RWPE1 (cell line): ENCODE results near the gene PHACTR3.

Source experiments
- CTCF ChIA-PET: fragments of 350-600 bp; sonication (Branson Sonifier 250); formaldehyde crosslinking; extraction: SDS; loops from one replicate; lab custom pipeline; 2021; lab: Yijun Ruan, JAX
- POLR2A ChIA-PET: fragments of 400-600 bp; formaldehyde crosslinking; extraction: SDS; loops from one replicate; lab custom pipeline; 2020; ENCODE audit warnings: antibody characterized with exemption; ENCODE audit not compliant: low non-redundant PET; lab: Yijun Ruan, JAX
- DNase-seq: peaks from one replicate; pipeline ENCODE4 v3.0.0; 2012; ENCODE audit warnings: low spot score
- H3K27ac ChIP-seq: fragments of 450-650 bp; 2 replicates; pipeline ENCODE4 v1.5.1; 2017
- CTCF ChIP-seq: fragments of 450-650 bp; conservative IDR thresholded peaks from 2 replicates; pipeline ENCODE4 v1.5.1; 2017; ENCODE audit warnings: low read depth, mild to moderate bottlenecking

The PHACTR3 gene

GRCh38 chr20:59749301-59749700 lies 145.0 kb downstream of the PHACTR3 start:
- CTCF ChIA-PET, result interaction anchor here (0.7 to 3.8 kb wide), 3 partner anchors 102 to 188 kb away, joined by 3 to 30 read pairs (median 4); no protein-coding TSS in a partner anchor
- TF ChIP-seq CTCF, result no peak
- POLR2A ChIA-PET, result no interaction called here
- no peak overlapping the region for H3K27ac ChIP-seq
- no peak for DNase-seq

- DNase-seq, result no peak
- no peak for TF ChIP-seq CTCF
- CTCF ChIA-PET, result interaction anchor here (0.7 to 3.8 kb wide), 6 partner anchors 23 to 256 kb away, joined by 3 to 30 read pairs (median 3); no protein-coding TSS in a partner anchor
- POLR2A ChIA-PET, result no interaction called here
- H3K27ac ChIP-seq, result no peak overlapping the region
These were observed 146.0 kb downstream of the PHACTR3 start for GRCh38 chr20:59750209-59750840.

GRCh38 chr20:59751075-59751711 lies 146.9 kb downstream of the PHACTR3 start:
- peak; percentile 89 for DNase-seq
- ChIA-PET CTCF (interaction anchor here (0.5 to 3.8 kb wide), 11 partner anchors 17 to 1727 kb away, joined by 3 to 30 read pairs (median 3); no protein-coding TSS in a partner anchor), POLR2A (no interaction called here)
- no peak overlapping the region for H3K27ac ChIP-seq
- peak; percentile 83 for TF ChIP-seq CTCF

- ChIA-PET CTCF (interaction anchor here (0.8 to 3.8 kb wide), 5 partner anchors 144 to 181 kb away, joined by 3 to 30 read pairs (median 5); no protein-coding TSS in a partner anchor), POLR2A (interaction anchor here (0.6 to 1.1 kb wide), 2 partner anchors 148 to 179 kb away, joined by 5 to 8 read pairs; partner anchors contain the start of gene PHACTR3)
- no peak overlapping the region for H3K27ac ChIP-seq
- TF ChIP-seq CTCF, result no peak
- DNase-seq, result no peak
These were observed 147.8 kb downstream of the PHACTR3 start for GRCh38 chr20:59752101-59752586.

- POLR2A ChIA-PET, result interaction anchor here (0.6 to 1.1 kb wide), 2 partner anchors 148 to 179 kb away, joined by 5 to 8 read pairs; partner anchors contain the start of gene PHACTR3
- TF ChIP-seq CTCF, result no peak
- CTCF ChIA-PET, result interaction anchor here (0.7 to 1.3 kb wide), 3 partner anchors 155 to 983 kb away, joined by 3 to 9 read pairs (median 4); no protein-coding TSS in a partner anchor
- no peak for DNase-seq
- H3K27ac ChIP-seq, result no peak overlapping the region
These were observed 148.5 kb downstream of the PHACTR3 start for GRCh38 chr20:59752704-59753460.

- no peak overlapping the region for H3K27ac ChIP-seq
- CTCF ChIA-PET, result no interaction called here
- POLR2A ChIA-PET, result no interaction called here
- TF ChIP-seq CTCF, result no peak
- no peak for DNase-seq
These were observed 149.5 kb downstream of the PHACTR3 start for GRCh38 chr20:59753836-59754235.
